ENCODE data around the gene HOXD13. TPM values are rescaled to one million over a fixed set of nuclear protein-coding genes. Genes with fewer than 3 reads are reported as not detected.

Gene HOXD13
- total RNA-seq, 2 experiments from 2014 or later, result not detected

DNA sequence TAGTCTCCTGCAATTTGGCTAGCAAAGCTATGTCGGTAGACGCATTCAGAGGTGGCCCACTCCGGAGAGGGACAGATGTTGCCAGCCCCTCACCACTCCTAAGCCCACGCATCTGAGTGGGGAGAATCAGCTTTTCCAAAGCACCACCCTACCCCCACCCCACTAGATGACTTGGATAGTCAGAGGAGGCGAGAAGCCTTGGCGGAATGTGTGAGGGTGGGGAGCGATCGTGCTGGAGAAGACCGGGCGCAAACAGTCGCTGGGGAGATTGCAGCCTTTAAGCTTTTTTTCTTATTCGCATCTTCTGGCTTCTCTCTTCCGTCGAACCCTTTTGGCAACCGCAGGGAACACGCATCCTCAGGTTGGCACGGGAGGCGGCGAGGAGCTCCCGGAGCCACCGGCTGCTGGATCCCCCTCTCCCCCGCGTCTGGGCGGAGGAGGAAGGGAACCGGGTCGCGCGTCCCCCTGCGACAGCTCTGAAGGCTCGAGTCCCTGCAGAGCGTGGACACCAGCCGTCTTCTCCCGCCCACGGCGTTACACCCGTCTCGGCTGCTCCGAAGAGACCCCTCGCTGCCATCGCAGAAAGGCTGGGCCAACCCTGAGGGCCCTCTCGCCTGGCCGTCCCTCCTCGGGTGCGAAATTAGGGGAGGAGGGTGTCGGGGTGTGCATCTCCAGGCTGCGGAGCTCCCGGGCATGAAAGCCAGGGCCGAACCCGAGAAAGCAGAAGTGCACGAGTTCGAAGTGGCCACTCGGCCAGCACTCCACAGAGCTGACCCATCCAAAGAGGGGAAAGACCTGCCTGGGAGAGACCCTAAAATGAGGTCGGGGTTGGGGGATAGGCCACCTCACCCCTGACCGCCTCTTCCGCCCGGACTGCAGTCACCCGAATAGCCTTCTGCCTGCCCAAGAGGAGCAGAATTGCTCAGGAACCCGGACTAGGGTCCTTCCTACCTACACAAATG is 20.9 kb upstream of the HOXD13 start:
- CTCF ChIA-PET, result no interaction called here
- TF ChIP-seq, protein P1, sequence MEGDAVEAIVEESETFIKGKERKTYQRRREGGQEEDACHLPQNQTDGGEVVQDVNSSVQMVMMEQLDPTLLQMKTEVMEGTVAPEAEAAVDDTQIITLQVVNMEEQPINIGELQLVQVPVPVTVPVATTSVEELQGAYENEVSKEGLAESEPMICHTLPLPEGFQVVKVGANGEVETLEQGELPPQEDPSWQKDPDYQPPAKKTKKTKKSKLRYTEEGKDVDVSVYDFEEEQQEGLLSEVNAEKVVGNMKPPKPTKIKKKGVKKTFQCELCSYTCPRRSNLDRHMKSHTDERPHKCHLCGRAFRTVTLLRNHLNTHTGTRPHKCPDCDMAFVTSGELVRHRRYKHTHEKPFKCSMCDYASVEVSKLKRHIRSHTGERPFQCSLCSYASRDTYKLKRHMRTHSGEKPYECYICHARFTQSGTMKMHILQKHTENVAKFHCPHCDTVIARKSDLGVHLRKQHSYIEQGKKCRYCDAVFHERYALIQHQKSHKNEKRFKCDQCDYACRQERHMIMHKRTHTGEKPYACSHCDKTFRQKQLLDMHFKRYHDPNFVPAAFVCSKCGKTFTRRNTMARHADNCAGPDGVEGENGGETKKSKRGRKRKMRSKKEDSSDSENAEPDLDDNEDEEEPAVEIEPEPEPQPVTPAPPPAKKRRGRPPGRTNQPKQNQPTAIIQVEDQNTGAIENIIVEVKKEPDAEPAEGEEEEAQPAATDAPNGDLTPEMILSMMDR (IDR thresholded peaks at IDR 0.05), result no peak
- H3K4me1 ChIP-seq (ENCODE audit: insufficient read depth, low read length), result peaks cover 23% of the 10 kb centered on the region

DNA sequence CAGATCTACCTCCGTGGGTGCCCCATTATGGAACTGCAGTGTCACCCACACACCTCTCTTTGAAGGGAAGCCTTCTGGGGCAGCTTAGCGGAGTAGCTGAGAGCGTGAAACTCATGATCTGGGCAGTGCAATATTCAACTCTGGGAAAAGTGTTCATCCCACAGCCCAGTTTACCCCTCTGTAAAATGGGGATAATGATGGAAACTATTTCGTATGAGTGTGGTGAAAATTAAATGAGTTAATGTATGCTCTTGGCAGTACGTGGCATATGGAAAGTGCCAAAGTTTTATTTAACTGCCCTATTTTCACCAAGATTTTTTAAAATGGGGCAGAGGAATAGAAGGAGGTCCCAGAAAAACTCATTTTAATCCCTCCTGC is 20.2 kb upstream of the HOXD13 start:
- TF ChIP-seq, protein P1 (IDR thresholded peaks at IDR 0.05), result no peak
- ATAC-seq (ENCODE audit: poor library complexity), result no peak
- Histone ChIP-seq H3K27me3 (ENCODE audit: control insufficient read depth in 1 of 2, insufficient read depth in 2 of 2, low read length in 2 of 2) (peaks cover 97 to 100% of the 10 kb centered on the region in 2 experiments), H3K36me3 (ENCODE audit: insufficient read depth, low read length) (no peaks in the 10 kb centered on the region), H3K4me3 (ENCODE audit: low read length) (no peak overlapping the region), H3K4me1 (ENCODE audit: insufficient read depth, low read length) (peaks cover 17% of the 10 kb centered on the region), H3K9me3 (ENCODE audit: control insufficient read depth in 1 of 2, insufficient read depth in 1 of 2, low read length in 2 of 2) (peaks cover 24 to 34% of the 10 kb centered on the region in 2 experiments), H3K27ac (ENCODE audit: low read depth in 1 of 2, low read length in 2 of 2) (no peak overlapping the region)
- Mint-ChIP-seq H3K4me1 (ENCODE audit: low read depth) (peaks cover 6% of the 10 kb centered on the region), H3K9me3 (peaks cover 5% of the 10 kb centered on the region), H3K36me3 (ENCODE audit: low read depth) (no peaks in the 10 kb centered on the region), H3K4me3 (no peak overlapping the region), H3K27ac (no peak overlapping the region), H3K27me3 (peaks cover 100% of the 10 kb centered on the region)
- DNase-seq, result no peak
- intact Hi-C loops (cut with DNase I, micrococcal nuclease), result loop anchor here in 1 of 2 experiments (5.0 kb wide), 1 partner anchor 1755 kb away; no protein-coding TSS in a partner anchor
- ChIA-PET POLR2A (interaction anchor here (2.1 kb wide), 1 partner anchor 10 kb away, joined by 5 read pairs; no protein-coding TSS in a partner anchor), CTCF (no interaction called here)

More for the DNA sequence above, 20.9 kb upstream of the HOXD13 start:
- Mint-ChIP-seq H3K27me3 (peaks cover 98% of the 10 kb centered on the region), H3K4me3 (no peak overlapping the region), H3K4me1 (ENCODE audit: low read depth) (peaks cover 6% of the 10 kb centered on the region), H3K36me3 (ENCODE audit: low read depth) (no peaks in the 10 kb centered on the region), H3K27ac (no peak overlapping the region), H3K9me3 (peaks cover 5% of the 10 kb centered on the region)
- DNase-seq, result no peak
- POLR2A ChIA-PET, result interaction anchor here (2.1 kb wide), 1 partner anchor 11 kb away, joined by 5 read pairs; no protein-coding TSS in a partner anchor
- ATAC-seq (ENCODE audit: poor library complexity), result no peak
- no peak overlapping the region for H3K4me3 ChIP-seq (ENCODE audit: low read length)
- H3K27ac ChIP-seq (ENCODE audit: low read depth in 1 of 2, low read length in 2 of 2), result no peak overlapping the region
- intact Hi-C loops (cut with DNase I, micrococcal nuclease), result loop anchor here in 1 of 2 experiments (5.0 kb wide), 1 partner anchor 1754 kb away; no protein-coding TSS in a partner anchor
- no peaks in the 10 kb centered on the region for H3K36me3 ChIP-seq (ENCODE audit: insufficient read depth, low read length)
- peaks cover 97 to 100% of the 10 kb centered on the region in 2 experiments for H3K27me3 ChIP-seq (ENCODE audit: control insufficient read depth in 1 of 2, insufficient read depth in 2 of 2, low read length in 2 of 2)
- peaks cover 18 to 40% of the 10 kb centered on the region in 2 experiments for H3K9me3 ChIP-seq (ENCODE audit: control insufficient read depth in 1 of 2, insufficient read depth in 1 of 2, low read length in 2 of 2)

DNA sequence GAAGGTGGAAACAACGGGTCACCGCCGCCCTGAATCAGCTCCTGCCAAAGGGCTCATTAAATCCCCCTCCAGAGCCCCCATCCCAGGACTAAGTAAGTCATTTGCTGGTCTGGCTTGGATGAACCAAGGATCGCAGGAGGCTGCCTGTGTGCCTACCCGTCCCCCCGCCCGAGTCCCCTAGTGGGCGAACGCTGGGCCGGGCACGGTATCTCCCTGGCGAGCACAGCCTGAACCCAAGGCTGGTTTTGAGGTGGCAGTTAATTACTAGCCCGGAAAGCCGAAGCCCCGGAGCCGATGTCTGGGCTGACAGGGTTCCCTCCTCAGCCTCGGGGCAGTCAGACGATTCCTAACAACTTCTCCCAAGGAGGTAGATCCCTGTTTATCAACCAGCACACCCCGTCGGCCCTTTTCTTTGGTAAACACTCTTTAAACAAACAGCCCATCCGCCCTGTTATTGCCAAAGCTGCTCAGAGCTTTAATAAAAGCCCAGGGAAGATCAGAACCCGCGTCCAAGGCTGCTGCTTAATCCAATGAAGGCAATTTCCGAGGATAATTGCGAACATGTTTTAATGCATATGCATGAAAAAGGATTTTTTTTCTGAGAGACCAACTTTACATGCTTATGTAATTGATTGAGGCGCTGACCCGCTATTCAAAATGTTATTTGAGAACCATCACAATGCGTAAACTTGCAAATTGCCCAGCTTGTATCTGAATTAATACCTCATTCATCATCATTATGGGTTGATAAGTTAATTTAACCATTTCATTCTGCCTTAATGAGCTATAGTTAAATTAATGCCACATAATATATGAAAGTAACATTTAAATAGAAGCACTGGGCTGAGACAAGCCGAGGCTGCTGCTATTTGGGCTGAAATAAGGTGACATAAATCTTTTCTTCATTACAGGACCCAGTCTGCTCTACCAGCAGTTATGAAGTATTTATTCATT is 19.3 kb upstream of the HOXD13 start:
- Histone ChIP-seq H3K27ac (ENCODE audit: low read depth in 1 of 2, low read length in 2 of 2) (no peak overlapping the region), H3K9me3 (ENCODE audit: control insufficient read depth in 1 of 2, insufficient read depth in 1 of 2, low read length in 2 of 2) (peaks cover 24 to 27% of the 10 kb centered on the region in 2 experiments), H3K27me3 (ENCODE audit: control insufficient read depth in 1 of 2, insufficient read depth in 2 of 2, low read length in 2 of 2) (peaks cover 89 to 96% of the 10 kb centered on the region in 2 experiments), H3K4me3 (ENCODE audit: low read length) (no peak overlapping the region), H3K4me1 (ENCODE audit: insufficient read depth, low read length) (peaks cover 11% of the 10 kb centered on the region), H3K36me3 (ENCODE audit: insufficient read depth, low read length) (no peaks in the 10 kb centered on the region)
- DNase-seq, result no peak
- no peak for ATAC-seq (ENCODE audit: poor library complexity)
- intact Hi-C loops (cut with DNase I, micrococcal nuclease), result loop anchor here in 1 of 2 experiments (5.0 kb wide), 1 partner anchor 1756 kb away; no protein-coding TSS in a partner anchor
- CTCF ChIA-PET, result no interaction called here
- Mint-ChIP-seq H3K36me3 (ENCODE audit: low read depth) (peaks cover 2% of the 10 kb centered on the region), H3K4me3 (no peak overlapping the region), H3K4me1 (ENCODE audit: low read depth) (peaks cover 8% of the 10 kb centered on the region), H3K27ac (no peak overlapping the region), H3K9me3 (peaks cover 6% of the 10 kb centered on the region), H3K27me3 (peaks cover 96% of the 10 kb centered on the region)
- POLR2A ChIA-PET, result interaction anchor here (2.1 kb wide), 1 partner anchor 9 kb away, joined by 5 read pairs; no protein-coding TSS in a partner anchor
- TF ChIP-seq, protein P1 (IDR thresholded peaks at IDR 0.05), result no peak

Data from CD4-positive, alpha-beta T cell (primary cell).